Ammon's horn (tissue), 1 donor: ENCODE data around the gene TSPAN33.
A peak's percentile ranks its signal among the peaks of the same experiment; 100 is the strongest.
"Not testable (repeated sequence)": the region's sequence is repeated elsewhere in the genome, so short reads cannot be mapped to it uniquely, and the experiment has no call there.

Experiments used
- DNase-seq: peaks from one replicate; pipeline ENCODE4 v3.0.0-alpha.2; 2016; ENCODE audit warnings: low spot score

Gene TSPAN33

DNA sequence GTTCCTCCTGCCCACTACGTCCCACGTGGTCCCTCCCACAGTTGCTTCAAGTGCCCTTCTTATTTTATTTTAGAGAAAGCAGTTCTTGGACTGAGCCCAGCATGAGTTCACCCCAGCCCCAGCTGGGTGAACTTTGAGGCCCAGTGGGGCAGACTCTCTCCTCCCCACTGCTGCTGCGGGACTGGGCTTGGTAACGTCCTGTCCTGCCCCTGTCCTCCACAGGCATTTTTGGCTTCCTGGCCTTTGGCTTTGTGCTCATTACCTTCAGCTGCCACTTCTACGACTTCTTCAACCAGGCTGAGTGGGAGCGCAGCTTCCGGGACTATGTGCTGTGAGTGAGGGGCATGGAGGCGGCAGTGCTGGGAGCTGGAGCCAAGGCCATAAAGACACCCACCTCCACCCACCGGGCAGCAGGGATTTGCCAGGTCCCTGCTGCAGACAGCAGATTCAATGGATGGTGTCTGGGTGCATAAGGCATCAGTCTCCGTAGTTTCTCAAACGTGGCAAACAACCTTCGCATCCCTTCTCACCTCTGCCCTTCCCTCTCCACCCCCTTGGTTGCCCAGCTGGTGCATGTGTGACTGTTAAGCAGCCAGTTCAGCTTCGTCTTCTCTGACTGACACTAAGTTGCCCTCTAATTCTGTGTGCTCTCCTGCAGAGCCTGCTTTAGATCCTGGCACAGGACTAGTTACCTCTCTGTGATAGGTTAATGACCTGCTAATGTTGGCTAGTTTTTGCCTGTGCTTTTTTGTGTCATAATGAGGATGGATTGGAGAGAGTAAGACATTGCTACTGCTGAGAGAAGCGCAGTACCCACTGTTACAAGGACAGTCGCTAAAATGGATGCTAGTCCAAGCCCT, 64.8 kb downstream of the TSPAN33 start:
- no peak for DNase-seq

DNA sequence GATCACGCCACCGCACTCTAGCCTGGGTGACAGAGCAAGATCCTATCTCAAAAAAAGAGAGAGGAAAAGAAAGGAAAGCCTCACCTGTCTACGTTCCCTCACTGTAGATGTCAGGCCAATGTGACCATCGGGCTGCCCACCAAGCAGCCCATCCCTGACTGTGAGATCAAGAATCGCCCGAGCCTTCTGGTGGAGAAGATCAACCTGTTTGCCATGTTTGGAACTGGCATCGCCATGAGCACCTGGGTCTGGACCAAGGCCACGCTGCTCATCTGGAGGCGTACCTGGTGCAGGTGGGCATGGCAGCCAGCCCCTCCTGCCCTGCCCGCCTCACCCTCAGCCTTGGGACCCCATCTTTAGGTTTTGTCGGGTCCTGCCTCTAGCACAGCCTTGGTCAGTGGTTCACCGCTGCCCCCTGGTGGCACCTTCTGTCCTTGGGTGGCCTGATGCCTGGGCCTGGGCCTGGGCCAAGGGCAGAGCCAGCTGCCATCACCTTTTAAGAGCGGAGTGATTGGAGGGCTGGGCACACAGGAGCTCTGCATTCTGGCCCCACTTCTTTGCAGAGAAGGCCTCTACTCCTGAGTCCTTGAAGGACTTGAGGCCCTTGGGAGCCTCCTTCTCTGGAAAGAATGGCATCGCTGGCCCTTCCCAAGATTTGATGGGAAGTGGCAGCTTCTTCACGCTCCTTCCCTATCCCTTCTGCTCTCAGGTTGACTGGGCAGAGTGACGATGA, 65.9 kb downstream of the TSPAN33 start:
- DNase-seq, result peak; percentile 80

DNA sequence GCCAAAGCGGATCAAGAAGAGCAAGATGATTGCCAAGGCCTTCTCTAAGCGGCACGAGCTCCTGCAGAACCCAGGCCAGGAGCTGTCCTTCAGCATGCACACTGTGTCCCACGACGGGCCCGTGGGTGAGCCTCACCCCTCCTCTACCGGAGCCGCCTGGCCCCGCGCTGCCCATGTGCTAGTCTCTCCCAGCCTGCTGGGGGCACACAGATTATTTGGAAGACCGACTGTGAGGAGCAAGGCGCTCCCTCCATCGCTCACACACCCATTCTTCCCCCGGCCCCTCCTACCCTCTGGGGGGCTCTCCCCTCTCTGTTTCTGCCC, 66.4 kb downstream of the TSPAN33 start:
- no peak for DNase-seq

DNA sequence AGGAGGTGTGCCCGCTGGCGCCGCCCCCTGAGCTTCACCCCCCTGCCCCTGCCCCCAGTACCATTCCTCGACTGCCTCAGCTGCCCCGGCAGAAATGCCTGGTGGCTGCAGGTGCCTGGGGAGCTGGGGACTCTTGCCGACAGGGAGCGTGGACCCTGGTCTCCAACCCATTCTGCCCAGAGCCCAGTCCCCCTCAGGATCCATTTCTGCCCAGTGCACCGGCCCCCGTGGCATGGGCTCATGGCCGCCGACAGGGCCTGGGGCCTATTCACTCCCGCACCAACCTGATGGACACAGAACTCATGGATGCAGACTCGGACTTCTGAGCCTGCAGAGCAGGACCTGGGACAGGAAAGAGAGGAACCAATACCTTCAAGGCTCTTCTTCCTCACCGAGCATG, 67.6 kb downstream of the TSPAN33 start:
- DNase-seq, result no peak

DNA sequence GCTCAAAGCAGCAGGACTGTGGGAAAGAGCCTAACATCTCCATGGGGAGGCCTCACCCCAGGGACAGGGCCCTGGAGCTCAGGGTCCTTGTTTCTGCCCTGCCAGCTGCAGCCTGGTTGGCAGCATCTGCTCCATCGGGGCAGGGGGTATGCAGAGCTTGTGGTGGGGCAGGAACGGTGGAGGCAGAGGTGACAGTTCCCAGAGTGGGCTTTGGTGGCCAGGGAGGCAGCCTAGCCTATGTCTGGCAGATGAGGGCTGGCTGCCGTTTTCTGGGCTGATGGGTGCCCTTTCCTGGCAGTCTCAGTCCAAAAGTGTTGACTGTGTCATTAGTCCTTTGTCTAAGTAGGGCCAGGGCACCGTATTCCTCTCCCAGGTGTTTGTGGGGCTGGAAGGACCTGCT, 68.1 kb downstream of the TSPAN33 start:
- no peak for DNase-seq

DNA sequence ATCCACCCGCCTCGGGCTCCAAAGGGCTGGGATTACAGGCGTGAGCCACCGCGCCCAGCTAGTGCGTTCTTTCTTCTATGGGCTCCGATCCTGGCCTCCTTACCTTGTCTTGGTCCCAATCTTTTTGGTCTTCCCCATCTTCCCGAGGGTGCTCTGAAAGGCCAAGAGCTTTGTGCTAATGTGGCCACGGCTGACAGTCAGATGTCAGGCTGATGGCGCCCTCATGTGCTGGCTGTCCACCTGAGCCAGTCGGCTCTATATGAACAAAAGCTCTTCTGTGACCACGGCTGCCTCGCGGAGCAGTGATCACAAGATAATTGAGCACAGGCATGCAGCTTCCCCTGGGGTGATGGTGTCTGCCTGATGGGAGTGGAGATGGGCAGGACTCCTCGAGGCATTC, 69.3 kb downstream of the TSPAN33 start:
- peak; percentile 41 for DNase-seq

DNA sequence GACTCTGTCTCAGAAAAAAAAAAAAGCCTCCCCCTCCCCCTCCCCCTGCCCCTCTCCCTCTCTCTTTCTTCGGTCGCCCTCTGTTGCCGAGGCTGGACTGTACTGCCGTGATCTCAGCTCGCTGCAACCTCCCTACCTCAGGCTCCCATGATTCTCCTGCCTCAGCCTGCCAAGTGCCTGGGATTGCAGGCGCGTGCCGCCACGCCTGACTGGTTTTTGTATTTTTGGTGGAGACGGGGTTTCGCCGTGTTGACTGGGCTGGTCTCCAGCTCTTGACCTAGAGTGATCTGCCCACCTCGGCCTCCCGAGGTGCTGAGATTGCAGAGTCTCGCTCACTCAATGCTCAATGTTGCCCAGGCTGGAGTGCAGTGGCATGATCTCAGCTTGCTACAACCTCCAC, 71.2 kb downstream of the TSPAN33 start:
- not testable (repeated sequence) for DNase-seq

DNA sequence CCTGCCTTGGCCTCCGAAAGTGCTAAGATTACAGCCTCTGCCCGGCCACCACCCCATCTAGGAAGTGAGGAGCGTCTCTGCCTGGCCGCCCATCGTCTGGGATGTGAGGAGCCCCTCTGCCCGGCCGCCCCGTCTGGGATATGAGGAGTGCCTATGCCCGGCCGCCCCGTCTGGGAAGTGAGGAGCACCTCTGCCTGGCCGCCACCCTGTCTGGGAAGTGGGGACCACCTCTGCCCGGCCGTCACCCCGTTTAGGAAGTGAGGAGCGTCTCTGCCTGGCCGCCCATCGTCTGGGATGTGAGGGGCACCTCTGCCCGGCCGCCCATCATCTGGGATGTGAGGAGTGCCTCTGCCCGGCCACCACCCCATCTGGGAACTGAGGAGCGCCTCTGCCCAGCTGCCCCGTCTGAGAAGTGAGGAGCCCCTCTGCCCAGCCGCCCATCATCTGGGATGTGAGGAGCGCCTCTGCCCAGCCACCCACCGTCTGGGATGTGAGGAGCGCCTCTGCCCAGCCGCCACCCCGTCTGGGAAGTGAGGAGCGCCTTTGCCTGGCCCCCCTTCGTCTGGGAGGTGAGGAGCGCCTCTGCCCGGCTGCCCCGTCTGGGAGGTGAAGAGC, 71.7 kb downstream of the TSPAN33 start:
- DNase-seq, result not testable (repeated sequence)

DNA sequence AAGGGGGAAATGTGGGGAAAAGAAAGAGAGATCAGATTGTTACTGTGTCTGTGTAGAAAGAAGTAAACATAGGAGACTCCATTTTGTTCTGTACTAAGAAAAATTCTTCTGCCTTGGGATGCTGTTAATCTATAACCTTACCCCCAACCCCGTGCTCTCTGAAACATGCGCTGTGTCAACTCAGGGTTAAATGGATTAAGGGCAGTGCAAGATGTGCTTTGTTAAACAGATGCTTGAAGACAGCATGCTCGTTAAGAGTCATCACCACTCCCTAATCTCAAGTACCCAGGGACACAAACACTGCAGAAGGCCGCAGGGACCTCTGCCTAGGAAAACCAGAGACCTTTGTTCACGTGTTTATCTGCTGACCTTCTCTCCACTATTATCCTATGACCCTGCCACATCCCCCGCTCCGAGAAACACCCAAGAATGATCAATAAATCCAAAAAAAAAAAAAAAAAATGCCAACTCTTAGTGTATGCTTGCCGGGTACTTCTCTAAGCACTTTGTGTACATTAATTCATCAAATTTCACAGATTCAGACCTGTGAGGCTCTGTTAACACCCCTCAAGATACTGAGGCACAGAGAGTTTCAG, 72.4 kb downstream of the TSPAN33 start:
- not testable (repeated sequence) for DNase-seq

DNA sequence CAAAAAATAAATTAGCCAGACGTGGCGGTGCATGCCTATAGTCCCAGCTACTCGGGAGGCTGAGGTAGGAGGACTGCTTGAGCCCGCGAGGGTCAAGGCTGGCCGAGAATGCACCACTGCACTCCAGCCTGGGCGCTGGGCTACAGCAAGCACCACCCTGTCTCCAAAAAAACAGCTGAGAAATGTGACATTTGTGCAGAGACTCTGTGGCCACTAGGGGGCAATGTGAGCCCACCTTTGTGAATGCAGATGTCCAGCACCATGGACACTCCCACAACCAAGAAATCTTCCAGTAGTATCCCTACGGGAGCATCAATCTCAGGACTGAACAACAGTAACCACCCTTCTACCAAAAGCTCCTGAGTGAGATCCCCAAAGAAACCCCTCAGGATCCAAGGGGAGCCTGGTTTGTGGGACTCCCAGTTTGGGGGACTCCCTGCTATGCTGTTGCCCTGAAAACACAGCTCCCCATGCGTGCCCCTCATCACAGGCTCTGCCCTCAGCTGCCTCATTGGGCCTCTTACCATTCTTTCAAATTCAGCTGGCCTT, 74.1 kb downstream of the TSPAN33 start:
- peak; percentile 90 for DNase-seq

DNA sequence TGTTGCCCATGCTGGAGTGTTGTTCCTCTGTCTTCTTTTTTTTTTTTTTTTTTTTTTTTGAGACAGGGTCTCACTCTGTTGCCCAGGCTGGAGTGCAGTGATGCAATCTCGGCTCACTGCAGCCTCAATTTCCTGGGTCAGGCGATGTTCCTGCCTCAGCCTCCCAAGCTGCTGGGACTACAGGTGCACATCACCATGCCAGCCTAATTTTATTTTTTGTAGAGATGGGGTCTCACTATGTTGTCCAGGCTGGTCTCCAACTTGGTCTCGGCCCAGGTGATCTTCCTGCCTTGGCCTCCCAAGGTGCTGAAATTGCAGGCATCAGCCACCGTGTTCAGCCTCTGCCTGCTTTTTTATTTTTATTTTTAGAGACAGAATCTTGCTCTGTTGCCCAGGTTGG, 74.7 kb downstream of the TSPAN33 start:
- DNase-seq, result not testable (repeated sequence)
